ENCODE results near the gene N4BP2. TPM values are rescaled to one million over a fixed set of nuclear protein-coding genes. Genes with fewer than 3 reads are reported as not detected.

The N4BP2 gene
- polyA plus RNA-seq, 4 donors, result 20.7 to 25.1 (median 23.6) TPM

- DNase-seq (ENCODE audit: low read depth in 4 of 4, low spot score in 3 of 4), result no peak
These were observed 133.8 kb downstream of the N4BP2 start for GRCh38 chr4:40190465-40190864.

DNA sequence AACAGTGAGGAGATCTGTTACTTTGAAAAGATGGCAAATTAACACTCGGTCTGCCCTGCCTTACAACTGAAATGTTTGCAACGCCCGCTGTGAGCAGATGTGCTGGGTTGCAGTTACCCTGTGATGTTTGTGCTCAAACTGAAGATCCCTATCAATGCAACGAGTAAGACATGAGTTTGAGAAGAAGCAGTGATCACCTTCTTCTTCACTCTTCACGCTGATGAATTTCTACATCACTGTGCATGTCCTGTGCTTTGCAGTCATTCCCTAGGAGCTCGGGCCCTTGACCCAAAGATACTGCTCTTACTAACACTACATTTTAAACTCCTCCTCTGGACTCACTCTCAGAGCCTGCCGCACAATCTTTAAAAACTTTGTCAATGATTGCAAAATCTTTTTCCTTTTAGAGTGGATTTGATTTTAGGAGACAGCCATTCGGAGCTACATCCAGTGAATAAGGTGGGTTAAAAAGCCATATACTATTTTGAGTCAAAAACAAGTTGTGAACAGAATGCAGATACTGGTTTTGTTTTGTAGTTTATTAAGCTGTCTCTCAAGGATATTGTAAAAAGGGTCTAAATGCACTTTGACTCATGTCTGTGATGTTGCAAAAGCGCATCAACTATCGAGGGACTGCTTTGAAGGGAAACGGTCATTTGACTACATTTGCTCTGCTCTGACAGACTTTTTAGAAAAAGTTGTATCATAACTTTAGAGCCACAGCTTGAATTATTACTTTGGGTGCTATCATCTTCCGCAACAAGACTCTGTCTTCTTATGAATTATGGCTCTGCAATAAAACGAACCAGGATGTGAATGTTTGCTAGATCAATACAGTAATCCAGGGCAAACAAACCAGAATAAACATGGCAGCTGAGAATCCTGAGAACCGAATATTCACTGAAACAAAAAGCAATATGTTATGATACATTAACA lies 134.5 kb downstream of the N4BP2 start:
- no peak for DNase-seq (ENCODE audit: low read depth in 4 of 4, low spot score in 3 of 4)

DNA sequence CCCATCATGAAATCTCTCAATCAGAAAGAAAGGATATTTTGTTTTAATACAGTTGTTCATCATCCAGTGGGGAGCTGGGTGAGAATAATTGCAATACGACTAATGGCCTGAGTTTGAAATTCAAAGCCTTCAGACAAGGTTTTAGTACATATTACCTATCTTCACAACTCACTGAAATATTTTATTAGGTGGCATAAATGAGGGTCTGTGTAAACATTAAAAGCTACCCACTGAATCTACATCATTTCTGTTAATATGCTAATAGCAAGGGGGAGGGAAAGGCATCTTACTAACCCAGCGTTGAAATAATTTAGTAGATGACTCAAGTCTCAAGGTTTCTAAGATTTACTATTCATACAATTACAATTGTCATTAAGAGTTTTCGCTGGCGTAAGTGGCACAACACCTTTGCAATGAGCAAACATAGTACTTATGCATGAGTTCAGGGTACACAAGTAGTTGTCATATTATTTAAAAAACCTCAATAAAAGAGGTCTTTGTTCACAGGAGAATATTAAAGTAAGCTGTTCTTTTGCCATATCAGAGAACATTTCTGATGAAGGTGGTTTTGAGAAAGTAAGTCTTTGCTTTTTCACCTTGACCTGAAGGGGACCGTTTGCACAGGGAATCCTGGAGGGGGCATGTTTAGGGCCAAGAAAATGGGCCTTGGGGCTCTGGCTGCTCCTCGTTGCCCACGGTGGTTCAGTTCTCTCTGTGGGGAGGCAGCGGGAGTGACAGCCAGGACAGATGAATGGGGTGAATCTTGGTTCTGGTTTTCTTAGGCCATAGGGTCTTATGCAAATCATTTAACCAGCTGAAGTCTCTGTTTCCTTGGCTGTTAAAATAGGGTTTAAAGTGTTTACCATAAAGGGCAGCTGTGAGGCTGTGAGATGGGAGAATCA lies 135.7 kb downstream of the N4BP2 start:
- DNase-seq (ENCODE audit: low read depth in 4 of 4, low spot score in 3 of 4), result no peak

GRCh38 chr4:40193016-40193571 lies 136.4 kb downstream of the N4BP2 start:
- no peak for DNase-seq (ENCODE audit: low read depth in 4 of 4, low spot score in 3 of 4)

- no peak for DNase-seq (ENCODE audit: low read depth in 4 of 4, low spot score in 3 of 4)
These were observed 136.9 kb downstream of the N4BP2 start for GRCh38 chr4:40193578-40193977.

GRCh38 chr4:40194602-40195161 lies 138.0 kb downstream of the N4BP2 start:
- no peak for DNase-seq (ENCODE audit: low read depth in 4 of 4, low spot score in 3 of 4)

DNA sequence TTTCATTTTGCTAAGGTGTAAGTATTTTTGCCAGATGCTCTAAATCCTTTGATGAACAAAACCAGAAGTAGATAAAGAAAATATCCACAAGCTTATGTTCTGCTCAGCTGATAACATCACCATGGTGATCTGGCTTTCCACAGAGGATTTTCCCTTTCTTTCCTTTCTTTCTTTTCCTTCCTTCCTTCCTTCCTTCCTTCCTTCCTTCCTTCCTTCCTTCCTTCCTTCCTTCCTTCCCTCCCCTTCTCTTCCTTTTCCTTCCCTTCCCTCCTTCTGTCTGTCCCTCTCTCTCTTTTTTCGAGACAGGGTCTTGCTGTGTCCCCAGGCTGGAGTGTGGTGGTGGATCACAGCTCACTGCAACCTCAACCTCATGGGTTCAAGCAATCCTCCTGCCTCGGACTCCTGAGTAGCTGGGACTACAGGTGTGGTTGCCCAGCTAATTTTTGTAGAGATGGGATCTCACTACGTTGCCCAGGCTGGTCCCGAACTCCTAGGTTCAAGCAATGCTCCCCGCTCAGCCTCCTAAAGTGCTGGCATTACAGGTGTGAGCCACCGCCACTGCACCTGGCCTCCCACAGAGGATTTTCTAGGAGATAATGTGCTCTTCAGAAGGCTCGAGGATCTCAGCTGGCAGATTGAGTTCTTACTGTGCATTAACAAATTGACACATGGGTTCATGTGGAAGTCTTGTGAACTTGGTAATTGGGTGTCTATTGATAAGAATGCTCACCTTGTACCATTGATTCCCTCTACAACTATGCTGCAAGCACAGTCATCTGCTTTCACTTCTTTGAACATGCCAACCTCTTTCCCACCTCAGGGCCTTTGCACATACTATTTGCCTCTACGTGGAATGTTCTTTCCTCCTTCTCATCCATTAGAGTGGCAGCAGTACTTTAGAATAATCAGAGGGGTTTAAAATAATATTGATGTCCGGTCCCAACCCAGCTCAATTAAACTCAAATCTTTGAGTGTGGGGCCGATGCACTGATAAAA lies 138.8 kb downstream of the N4BP2 start:
- DNase-seq (ENCODE audit: low read depth in 4 of 4, low spot score in 3 of 4), result no peak

DNA sequence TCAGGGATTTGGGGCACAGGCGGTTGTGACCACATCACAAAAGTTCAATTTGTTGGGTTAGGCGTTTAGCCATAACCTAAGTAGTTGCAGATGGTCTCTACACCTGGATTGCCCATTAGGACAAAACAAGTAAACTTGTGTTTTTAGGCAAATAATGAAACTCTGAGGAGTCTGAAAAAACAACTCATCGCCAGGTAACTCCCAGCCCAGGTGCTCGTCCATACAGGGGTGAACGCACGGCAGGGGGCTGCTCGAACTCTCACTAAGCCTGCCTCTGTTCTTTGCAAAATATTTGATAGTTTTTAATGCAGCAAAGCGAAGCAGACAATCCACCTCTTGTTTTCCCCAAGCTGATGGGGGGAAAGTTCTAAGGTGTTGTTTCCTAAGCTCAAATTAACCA lies 139.6 kb downstream of the N4BP2 start:
- DNase-seq (ENCODE audit: low read depth in 4 of 4, low spot score in 3 of 4), result no peak

DNA sequence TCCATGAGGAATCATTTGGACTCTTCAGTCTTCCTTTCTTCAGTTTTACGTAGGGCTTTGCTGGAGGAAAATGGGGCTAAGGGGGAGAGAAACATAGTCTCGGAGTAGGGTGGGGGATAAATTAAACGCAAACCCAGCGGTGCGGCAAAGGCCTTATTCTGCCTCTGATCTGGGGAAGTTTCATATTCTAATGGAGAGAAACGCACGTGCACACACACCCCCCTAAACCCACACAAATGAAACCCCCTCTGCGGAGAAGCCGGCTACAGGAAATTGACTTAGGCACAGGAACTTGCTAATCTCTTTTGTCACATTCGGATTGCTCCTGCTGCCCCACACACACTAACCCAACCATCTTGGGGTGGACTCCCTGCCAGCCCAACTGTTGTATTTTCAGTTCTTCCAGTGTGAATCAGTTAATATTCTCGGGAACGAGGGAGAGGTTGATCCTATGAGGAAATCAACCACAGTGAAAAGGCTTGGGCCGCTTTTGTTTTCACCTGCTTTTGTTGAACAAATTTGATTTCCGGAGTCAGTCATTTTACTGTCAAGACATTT lies 140.2 kb downstream of the N4BP2 start, which contains the start of gene RHOH:
TSS of gene RHOH (plus strand) at position 308 of the 558 bp plus-strand sequence. CDS start 46,356 bp downstream, outside the sequence.
- DNase-seq (ENCODE audit: low read depth in 4 of 4, low spot score in 3 of 4), result no peak

DNA sequence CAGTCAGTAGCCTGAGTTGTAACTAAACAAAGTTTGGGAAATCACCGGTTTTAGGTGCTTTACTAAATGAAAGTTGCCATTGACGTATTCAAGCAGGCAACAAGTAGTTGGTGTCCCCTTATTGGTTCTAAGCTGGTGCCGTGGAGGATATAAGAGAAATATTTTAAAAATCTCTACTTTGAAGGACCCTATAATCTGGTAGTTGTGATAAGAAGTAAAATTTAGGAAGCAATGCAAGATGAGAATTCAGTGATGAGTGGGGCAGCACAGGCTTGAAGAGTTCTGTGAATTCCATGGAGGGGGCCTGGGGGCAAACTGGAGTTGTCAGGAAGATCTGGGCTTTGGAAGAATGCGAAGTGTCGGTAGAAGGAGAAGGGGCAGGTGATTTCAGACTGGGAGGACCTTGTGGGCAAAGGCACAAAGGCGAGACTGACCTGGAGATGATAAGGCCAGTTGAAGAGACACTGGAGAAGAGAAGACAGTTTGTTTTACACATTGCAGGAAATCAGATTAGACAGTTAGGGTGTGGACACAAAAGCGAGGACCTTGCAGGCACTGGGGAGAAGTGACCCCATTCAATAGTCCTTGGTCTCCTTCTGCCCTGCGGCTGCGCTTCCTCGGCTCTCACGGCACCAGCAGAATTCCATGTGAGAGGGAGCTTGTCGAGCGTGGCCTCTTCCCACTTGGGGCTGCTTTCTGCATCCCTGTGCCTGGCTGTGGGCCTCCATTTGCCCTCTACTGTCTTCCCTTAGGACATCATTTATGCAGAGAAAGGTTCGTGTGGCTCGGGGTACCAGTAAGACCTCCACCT lies 141.4 kb downstream of the N4BP2 start:
- DNase-seq (ENCODE audit: low read depth in 4 of 4, low spot score in 3 of 4), result no peak

DNA sequence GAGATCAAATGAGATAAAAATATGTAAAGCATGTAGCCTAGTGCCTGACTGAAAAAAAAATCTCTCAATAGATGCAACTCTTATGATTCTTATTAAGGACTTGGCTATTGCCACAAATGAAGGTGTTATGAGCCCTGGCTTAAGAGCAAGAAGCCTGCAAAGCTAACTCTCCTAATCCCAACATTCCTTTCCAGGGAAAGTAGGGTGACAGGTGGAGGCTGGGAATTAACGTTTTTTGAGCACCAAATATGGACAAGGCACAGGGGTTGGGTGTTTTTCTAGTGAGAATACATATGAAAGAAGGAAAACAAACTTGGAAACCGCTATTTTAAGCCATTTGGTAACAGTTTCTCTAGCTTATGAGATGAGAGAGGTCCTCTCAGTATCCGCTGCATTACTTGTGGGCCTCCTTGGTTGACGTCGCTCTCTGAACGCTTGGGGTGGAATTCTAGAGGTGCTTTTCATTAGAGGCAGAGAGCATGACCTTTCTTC lies 142.6 kb downstream of the N4BP2 start:
- DNase-seq (ENCODE audit: low read depth in 4 of 4, low spot score in 3 of 4), result no peak

DNA sequence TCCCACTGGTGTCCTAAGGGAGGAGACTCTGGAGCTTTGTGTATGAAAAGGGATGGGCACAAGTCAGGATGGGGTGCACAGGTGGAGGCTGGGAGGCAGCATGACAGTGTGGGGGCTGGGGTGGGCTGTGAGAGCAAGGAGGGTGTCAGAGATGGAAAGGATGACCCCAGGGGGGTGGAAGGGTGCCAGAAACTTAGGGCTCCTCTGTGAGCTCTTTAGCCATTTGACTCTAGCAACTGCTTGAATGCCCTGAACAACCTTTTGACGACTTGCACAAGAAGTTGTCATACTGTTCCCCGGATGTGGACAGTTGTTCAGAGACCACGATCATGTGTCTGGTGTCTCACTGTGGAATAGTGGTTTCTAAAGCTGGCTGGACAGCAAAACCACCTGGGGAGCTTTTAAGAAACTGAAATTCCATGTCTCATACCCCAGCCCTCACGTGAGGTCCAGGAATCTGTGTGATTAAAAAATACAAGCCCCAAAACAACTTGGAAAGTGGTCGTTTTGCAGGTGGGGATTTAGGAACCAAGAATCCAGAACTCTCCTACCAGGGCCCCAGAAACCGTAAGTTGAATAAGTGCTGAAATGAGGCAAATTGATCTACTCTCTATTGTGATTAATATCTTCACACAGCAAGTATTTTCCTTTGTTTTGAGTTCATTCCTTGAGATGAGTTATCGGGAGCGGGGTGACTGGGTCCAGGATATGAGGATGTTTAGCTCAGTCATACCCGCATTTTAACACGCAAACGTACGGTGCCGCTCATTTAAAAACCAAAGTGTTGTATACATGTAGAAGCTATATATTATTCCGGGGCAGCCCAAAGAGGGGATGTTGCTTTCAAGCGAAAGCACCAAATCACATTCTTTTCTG lies 143.6 kb downstream of the N4BP2 start:
- DNase-seq (ENCODE audit: low read depth in 4 of 4, low spot score in 3 of 4), result no peak

DNA sequence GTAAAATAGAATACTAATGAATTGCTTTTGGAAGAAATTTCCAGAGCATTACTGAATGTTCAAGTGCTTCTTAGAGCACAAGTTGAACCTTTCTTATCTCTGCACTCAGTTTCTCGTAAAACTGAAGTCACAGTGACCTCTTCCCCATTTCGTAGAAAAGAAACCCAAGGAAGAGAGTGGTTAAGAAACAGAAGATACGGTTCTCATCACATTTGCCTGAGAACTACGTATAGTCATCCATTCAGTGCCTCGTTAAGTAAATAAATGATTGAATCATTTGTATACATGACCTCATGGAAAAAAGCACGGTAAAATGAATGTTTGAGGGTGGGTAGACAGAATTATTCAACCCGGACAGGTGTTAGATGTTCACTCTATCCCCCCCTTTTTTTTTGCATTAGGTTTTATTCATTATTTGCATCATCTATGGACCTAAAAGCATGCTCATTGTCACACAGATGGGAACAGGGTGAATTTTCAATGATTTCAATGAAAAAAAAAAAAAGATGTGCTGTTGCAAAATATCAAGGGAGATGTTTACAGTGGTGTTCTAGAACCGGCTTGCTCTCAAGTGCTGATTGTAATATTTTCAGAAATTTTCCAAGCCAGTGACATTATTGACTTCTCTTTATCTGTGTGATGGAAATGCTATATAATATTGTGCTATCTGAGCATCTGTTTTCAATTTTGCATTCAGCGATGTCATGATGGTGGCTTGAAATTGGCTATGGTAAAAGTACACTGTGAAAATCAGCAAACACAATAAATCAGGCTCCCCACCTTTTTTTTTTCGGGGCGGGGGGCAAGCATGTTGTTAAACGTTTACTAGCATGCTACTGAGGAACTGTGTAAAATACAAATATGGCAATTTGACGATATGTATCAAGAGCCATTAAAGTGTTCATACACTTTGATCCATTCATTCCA lies 144.5 kb downstream of the N4BP2 start:
- DNase-seq (ENCODE audit: low read depth in 4 of 4, low spot score in 3 of 4), result no peak

GRCh38 chr4:40201898-40202297 lies 145.2 kb downstream of the N4BP2 start:
- no peak for DNase-seq (ENCODE audit: low read depth in 4 of 4, low spot score in 3 of 4)

- no peak for DNase-seq (ENCODE audit: low read depth in 4 of 4, low spot score in 3 of 4)
These were observed 145.8 kb downstream of the N4BP2 start for GRCh38 chr4:40202474-40202873.

Data from right renal pelvis (tissue), 4 donors.